ENCODE measurements around the gene SPTBN1. TPM values are rescaled to one million over a fixed set of nuclear protein-coding genes. Genes with fewer than 3 reads are reported as not detected.
"Not testable (repeated sequence)": the region's sequence is repeated elsewhere in the genome, so short reads cannot be mapped to it uniquely, and the experiment has no call there.

SPTBN1 gene
- total RNA-seq, 1 donor from 2014 or later: 501 TPM

DNA sequence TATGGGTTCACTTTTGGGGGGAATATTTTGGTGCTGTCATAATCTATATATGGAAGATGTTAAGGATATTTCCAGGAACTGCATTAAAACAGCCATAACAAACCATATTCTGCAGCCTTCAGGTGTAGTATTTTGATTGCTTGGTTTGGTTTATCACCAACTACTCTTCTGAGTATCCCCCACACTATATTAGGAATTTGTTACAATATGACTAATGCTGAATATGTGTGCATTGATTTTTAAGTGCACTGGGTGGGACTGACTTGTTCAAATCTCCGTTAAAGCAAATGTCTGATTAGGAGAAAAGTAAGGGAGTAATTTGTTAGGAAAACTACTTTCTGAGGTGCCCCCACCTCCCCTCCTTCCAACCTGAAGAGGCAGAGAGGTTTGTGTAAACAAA, 47.7 kb downstream of the SPTBN1 start:
- no peak for DNase-seq

- no peak for DNase-seq
These were observed 48.7 kb downstream of the SPTBN1 start for GRCh38 chr2:54504866-54505265.

DNA sequence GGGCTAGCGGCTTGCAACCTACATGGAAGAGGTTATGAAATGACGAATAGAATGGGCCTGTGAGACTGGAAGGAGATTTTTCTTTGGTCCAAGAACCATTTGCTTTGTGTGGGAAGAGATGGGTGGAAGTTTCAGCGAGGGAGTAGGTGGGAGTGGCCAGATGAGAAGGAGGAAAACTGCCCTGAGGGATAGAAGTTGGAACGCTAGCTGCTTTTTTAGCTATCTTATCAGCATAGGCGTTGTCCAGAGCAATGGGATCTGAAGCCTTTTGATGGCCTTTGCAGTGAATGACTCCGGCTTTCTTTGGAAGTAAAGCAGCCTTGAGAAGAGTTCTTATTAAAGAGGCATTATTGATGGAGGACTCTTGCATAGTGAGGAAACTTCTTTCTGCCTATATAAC, 52.4 kb downstream of the SPTBN1 start:
- DNase-seq: no peak

DNA sequence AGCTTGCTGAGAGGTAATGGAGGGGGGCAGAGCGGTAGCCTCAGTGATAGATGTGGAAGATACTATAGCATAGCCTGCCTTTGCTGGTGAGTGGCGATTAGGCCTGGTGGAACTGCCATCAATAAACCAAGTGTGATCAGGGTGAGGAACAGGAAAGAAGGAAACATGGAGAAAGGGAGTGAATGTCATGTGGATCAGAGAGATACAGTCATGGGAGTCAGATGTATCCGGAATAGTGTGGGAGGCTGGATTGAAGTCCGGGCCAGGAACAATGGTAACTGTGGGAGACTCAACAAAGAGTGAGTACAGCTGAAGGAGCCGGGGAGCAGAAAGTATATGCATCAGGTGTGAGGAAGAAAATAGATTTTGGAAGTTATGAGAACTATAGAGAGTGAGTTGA, 52.9 kb downstream of the SPTBN1 start:
- DNase-seq: not testable (repeated sequence)

DNA sequence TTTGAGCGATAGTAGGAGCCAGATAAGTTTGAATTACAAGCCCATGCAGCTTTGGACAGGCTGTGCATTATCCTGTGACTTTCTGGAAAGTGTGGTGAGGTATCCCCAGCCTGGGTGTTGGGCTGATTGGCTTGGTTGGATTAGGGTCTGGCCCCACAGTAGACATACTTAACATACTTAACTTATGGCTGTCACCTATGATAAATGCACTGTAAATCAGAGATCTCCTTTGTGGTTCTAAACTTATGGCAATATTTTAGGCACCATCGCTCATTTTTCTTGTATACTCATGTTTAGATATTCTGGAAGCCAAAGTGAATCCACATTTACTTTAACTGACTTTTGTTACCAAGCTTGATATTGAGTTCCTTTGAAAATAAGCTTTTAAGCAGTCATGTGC, 54.8 kb downstream of the SPTBN1 start:
- DNase-seq: no peak

DNA sequence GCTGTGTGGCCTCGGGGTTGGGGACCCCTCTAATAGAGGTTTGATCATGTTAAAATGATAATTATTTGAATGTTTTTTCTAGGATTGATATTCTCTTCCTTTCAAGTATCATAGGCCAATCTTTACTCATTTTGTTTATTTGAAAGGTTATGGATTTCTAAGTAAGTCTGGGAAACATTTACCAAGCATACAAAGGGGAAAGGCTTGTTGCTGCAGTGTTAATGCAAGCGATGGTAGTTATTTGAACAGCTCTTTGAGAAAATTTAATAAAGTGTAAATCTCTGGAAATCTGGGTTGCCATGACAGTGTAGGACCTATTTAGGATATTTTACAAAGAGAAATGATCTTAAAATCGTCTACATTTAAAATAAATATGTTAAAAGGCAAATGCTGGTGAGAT, 56.1 kb downstream of the SPTBN1 start:
- DNase-seq: no peak

DNA sequence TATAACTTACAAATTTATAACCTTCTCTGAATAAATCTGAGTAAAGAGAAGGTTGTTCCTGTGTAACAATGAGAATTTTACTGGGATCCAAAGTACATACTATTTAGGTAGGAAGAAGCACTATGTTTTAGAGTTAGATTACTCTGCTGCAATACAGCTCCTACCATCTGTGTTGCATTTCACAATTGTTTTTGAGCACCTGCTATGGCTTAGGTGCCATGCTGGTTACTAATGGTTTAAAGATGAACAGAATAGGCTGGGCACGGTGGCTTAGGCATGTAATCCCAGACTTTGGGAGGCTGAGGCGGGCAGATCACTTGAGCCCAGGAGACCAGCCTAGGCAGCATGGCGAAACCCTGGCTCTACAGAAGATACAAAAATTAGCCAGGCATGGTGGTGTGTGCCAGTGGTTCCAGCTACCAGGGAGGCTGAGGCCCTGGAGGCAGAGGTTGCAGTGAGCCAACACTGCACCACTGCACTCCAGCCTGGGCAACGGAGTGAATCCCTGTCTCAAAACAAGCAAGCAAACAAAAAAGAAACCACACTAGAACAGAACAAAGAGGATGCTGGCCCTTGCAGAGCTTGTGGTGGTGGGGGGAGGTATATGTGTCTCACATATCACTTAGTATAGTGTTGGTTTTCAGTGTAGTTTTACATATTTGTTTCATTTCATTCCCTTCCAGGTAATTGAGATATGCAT, 56.7 kb downstream of the SPTBN1 start:
- no peak for DNase-seq

GRCh38 chr2:54513363-54513715, 57.2 kb downstream of the SPTBN1 start:
- DNase-seq: no peak

DNA sequence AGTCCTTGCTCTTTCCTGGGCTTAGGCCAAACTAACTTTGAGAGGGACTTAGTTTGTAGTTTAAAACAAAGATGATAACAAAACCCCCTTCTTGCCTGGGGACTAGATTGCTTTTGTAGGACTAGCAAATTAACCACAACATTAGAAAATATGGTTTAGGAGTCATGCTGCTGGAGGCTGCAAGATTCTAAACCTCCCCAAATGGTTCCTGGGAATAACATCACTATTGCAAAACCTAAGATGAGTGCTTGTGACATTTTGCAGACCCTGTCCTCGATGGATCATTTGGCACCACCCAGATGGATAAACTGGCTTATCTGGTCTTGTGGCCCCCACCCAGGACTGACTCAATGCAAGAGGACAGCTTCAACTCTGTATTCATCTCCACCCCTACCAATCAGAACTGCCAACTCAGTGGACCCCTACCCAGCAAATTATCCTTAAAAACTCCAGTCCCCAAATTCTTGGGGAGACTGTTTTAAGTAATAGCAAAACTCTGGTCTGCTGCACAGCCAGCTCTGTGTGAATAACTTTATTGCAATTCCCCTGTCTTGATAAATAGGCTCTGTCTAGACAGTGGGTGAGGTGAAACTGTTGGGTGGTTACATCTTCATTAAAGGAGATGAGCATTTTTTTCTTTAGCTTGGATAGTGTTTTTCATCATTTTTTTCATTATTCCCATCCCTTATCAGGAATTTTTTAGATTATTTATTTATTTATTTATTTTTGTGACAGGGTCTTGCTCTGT, 58.9 kb downstream of the SPTBN1 start:
- DNase-seq: no peak

- DNase-seq: no peak
These were observed 60.7 kb downstream of the SPTBN1 start for GRCh38 chr2:54516842-54517241.

- not testable (repeated sequence) for DNase-seq
These were observed 61.9 kb downstream of the SPTBN1 start for GRCh38 chr2:54518016-54518415.

GRCh38 chr2:54518430-54518829, 62.3 kb downstream of the SPTBN1 start:
- no peak for DNase-seq

DNA sequence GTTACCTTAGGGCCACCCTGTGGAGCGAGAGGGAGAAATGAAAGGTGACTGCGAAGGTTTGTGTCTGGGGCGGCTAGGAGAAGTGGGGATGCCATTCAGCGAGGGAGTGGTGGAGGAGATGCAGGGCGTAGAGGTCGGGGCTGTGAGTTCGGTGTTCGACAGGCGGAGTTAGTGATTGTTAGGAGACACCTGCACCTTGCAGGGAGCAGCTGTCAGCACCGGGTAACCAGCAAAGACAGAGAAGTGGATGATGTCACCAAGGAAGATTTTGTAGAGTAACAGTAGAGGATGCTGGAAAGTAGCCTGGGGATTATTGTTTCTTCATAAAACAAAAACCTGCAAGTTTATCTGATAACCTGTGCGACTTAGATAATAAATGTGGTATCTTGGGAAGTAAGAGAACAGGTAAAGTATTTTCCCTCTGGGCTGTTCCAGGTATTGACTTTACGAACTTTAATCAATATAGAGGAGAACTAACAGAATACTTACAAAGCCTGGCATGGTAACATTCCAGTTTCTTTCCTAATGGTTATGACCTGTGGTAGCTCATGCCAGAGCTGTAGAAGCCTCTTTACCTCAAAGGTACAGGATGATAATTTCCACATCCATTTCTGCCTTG, 63.8 kb downstream of the SPTBN1 start:
- DNase-seq: no peak

- DNase-seq: no peak
These were observed 64.6 kb downstream of the SPTBN1 start for GRCh38 chr2:54520687-54521086.

DNA sequence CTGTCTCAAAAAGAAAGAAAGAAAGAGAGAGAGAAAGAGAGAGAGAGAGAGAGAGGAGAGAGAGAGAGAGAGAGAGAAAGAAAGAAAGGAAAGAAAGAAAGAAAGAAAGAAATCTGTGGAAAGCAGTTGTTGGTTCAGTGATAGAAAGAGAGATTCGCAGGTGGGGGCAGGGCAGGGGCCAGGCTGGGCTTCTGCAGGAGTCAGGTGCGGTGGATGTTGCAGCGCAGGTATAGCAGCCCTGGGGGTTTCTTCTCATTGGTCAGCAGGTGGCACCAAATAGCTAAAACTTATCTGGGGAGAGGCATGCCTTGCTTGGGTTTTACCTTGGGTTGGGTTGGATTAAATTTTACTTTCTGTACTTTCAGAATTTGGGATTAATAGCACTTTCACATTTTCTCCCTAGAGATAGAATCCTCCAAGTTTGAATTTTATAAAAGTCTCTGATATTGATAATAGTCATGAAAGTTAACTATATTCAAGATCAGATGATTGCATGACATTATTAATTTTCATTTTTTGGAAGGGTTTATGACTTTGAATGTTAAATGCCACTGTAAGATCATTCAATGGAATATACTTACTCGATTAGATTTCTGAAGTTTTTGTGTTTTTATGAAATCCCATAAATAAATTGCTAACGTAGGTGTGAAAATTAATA, 66.6 kb downstream of the SPTBN1 start:
- DNase-seq: no peak

DNA sequence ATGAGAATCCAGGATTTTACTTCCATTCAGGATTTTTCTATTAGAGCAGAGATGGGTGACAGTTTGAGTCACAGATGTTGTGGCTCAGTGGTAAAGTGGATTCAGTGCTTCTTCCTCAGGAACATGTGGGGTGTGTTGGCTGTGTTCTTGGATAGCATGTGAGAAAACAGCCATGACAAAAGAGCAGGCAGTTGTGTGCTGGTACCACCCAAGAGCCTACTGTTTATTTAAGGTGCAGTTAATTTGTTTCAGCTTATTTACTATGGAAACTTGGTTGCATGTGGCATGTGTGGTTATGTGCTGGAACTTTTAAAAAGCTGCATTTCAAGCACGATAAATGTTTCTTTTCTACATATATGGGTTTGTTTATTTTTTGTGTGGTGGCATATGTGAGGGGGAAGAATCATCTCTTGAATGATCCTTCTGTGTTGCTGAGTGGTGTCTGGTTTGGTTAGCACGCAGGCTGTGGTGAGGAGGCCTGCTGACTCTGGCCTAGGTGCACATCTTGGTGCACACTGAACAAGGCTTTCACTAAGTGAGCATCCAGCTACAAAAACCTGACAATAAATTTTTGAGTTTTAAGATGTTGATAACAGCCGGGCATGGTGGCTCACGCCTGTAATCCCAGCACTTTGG, 67.3 kb downstream of the SPTBN1 start:
- DNase-seq: no peak

GRCh38 chr2:54524226-54524991, 68.3 kb downstream of the SPTBN1 start:
- DNase-seq: no peak

GRCh38 chr2:54525321-54525720, 69.2 kb downstream of the SPTBN1 start:
- DNase-seq: no peak

DNA sequence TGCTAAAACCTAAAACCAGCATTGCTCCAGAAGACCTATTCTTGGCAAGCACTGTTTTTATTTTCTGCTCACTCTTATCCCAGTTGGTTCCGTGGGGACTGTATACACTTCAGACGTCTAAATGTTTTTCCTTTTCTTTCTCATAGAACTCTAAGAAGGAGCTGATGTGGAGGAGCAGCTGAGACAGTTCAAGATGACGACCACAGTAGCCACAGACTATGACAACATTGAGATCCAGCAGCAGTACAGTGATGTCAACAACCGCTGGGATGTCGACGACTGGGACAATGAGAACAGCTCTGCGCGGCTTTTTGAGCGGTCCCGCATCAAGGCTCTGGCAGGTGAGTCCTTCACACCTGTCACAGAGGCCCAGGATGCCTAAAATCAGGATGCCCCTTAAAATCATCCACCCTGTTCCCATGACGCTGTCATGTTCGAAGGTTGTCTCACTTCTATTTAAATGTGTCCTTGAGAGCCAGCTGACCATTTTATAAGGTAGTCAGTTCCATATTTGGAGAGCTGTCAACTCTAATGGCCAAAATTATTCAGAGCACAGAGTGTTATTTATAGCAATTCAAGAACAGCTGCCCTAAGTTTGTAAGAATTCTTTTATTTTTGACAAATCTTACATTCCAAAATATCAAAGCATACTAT, 70.2 kb downstream of the SPTBN1 start:
- DNase-seq: no peak

GRCh38 chr2:54528311-54528955, 72.3 kb downstream of the SPTBN1 start:
- no peak for DNase-seq

DNA sequence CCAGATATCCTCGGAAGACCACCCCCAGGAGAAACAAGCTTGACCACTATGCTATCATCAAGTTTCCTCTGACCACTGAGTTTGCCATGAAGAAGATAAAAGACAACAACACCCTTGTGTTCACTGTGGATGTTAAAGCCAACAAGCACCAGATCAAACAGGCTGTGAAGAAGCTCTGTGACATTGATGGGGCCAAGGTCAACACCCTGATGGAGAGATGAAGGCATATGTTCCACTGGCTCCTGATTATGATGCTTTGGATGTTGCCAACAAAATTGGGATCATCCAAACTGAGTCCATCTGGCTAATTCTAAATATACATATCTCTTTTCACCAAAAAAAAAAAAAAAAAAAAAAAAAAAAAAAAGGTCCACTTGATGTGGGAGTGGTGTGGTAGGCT, 73.4 kb downstream of the SPTBN1 start:
- not testable (repeated sequence) for DNase-seq

All from occipital lobe (tissue), 2 donors.